Measurements from ENCODE around the gene PDE2A.

PDE2A gene

GRCh38 chr11:72576243-72576595 lies 98.0 kb downstream of the PDE2A start:
- H2AFZ ChIP-seq (ENCODE audit: low read depth, low read length): no peak overlapping the region
- H3K27me3 ChIP-seq (ENCODE audit: insufficient read depth, low read length, poor library complexity): peaks cover 22% of the 10 kb centered on the region
- H3K9ac ChIP-seq (ENCODE audit: low read depth, low read length): no peak overlapping the region
- TF ChIP-seq EZH2 (IDR thresholded peaks at IDR 0.05; ENCODE audit: borderline replicate concordance, low read depth, low read length, severe bottlenecking) (no peak), CTCF (IDR thresholded peaks at IDR 0.05; ENCODE audit: borderline replicate concordance, extremely low read depth, low read length, poor library complexity, severe bottlenecking) (no peak)
- no peaks in the 10 kb centered on the region for H3K79me2 ChIP-seq (ENCODE audit: insufficient read depth, low read length)
- H3K27ac ChIP-seq (ENCODE audit: low read length): no peak overlapping the region
- no peaks in the 10 kb centered on the region for H3K9me3 ChIP-seq (ENCODE audit: insufficient read depth, low read length, severe bottlenecking)
- H3K4me3 ChIP-seq (ENCODE audit: low read depth in 1 of 2, low read length in 2 of 2): no peak overlapping the region
- peaks cover 10% of the 10 kb centered on the region for H4K20me1 ChIP-seq (ENCODE audit: insufficient read depth, low read length)
- H3K36me3 ChIP-seq (ENCODE audit: insufficient read depth, low read length): no peaks in the 10 kb centered on the region
- DNase-seq (no peak), ATAC-seq (ENCODE audit: insufficient read depth, low read depth) (no peak)
- H3K4me1 ChIP-seq (ENCODE audit: insufficient read depth, low read length): no peaks in the 10 kb centered on the region
- no peak overlapping the region for H3K4me2 ChIP-seq (ENCODE audit: insufficient read depth, low read length)

DNA sequence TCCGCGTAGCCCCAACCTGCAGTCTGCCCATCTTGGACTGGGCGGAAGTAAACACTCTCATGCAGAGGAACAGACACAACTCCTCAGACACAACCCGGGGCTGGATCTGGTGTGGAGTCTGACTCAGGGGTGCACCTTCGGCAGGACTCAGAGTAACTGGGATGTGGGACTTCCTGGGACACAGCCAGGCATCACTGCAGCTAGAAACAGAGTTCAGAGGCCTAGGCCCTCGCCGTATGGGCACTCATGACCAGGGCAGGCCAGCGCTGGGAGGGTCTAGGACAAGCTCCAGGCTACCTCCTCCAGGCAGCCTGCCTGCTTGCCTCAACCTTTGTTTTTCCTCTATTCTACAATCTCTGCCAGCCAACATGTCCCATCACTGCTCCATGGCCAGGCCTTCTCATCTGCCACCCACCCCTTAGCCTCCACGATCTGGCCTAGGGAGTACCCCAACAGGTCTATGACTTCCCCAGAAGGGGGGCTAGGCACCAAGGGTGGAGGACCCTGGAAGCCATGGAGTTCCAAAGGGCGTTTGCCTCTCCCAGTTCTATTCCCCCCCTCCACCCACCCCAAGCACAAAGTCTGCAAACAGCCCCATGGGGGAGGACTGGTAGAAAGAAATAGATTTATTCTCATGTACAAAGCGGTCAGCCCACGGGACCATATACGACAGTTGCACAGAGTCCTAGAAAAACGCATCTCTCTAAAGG lies 98.5 kb downstream of the PDE2A start:
- Histone ChIP-seq H4K20me1 (ENCODE audit: insufficient read depth, low read length) (peaks cover 11% of the 10 kb centered on the region), H2AFZ (ENCODE audit: low read depth, low read length) (no peak overlapping the region), H3K4me1 (ENCODE audit: insufficient read depth, low read length) (no peaks in the 10 kb centered on the region), H3K27ac (ENCODE audit: low read length) (no peak overlapping the region), H3K4me2 (ENCODE audit: insufficient read depth, low read length) (no peak overlapping the region), H3K4me3 (ENCODE audit: low read depth in 1 of 2, low read length in 2 of 2) (no peak overlapping the region), H3K79me2 (ENCODE audit: insufficient read depth, low read length) (no peaks in the 10 kb centered on the region), H3K9me3 (ENCODE audit: insufficient read depth, low read length, severe bottlenecking) (no peaks in the 10 kb centered on the region), H3K27me3 (ENCODE audit: insufficient read depth, low read length, poor library complexity) (peaks cover 24% of the 10 kb centered on the region), H3K36me3 (ENCODE audit: insufficient read depth, low read length) (no peaks in the 10 kb centered on the region), H3K9ac (ENCODE audit: low read depth, low read length) (no peak overlapping the region)
- no peak for TF ChIP-seq EZH2 (IDR thresholded peaks at IDR 0.05; ENCODE audit: borderline replicate concordance, low read depth, low read length, severe bottlenecking)
- TF ChIP-seq CTCF (IDR thresholded peaks at IDR 0.05; ENCODE audit: borderline replicate concordance, extremely low read depth, low read length, poor library complexity, severe bottlenecking): no peak
- ATAC-seq (ENCODE audit: insufficient read depth, low read depth): no peak
- DNase-seq: no peak

DNA sequence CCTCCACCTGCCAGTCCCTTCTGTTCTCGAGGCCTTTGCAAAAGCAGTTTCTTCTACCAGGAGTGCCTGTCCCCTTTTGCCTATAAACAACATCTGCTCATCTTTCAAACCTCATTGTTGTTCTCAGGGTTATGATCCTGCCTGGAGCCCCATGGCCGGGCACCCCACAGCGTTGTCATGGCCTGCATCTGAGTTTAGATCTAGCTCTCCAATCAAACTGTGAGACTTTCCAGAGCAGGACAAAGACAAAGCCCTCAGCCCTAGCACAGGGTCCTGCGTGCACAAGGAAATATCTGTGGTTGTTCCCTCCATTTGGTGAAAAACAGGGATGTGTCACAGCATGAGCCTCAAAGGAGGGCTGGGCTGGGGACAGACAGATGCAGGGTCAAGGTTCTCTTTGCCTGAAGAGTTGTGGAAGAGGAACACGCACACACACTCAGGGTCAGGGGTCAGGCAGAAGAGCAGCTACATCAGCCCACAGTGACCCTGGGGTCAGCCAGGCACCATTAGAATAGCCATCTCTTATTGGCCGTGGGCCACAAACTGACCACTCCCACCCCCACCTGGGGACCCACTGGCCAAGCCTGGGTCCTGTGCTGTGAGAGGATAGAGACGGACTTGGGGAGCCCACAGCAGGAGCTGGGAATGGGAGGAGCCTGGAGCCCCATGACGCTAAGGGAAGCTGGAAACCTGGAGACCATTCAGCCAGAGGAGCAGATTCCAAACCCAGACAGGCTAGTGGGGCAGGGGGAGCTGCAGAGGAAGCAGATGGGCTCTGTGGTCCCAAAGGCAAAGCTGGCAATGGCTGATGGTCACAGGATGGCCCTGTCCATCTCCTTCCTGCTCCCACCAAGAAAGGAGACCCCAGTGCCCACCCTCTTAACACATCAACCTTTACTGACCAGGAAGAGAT lies 99.4 kb downstream of the PDE2A start:
- peaks cover 23% of the 10 kb centered on the region for H3K27me3 ChIP-seq (ENCODE audit: insufficient read depth, low read length, poor library complexity)
- H3K27ac ChIP-seq (ENCODE audit: low read length): no peak overlapping the region
- no peak for ATAC-seq (ENCODE audit: insufficient read depth, low read depth)
- no peak for DNase-seq
- H4K20me1 ChIP-seq (ENCODE audit: insufficient read depth, low read length): peaks cover 11% of the 10 kb centered on the region
- H2AFZ ChIP-seq (ENCODE audit: low read depth, low read length): no peak overlapping the region
- no peak for TF ChIP-seq EZH2 (IDR thresholded peaks at IDR 0.05; ENCODE audit: borderline replicate concordance, low read depth, low read length, severe bottlenecking)
- no peak for TF ChIP-seq CTCF (IDR thresholded peaks at IDR 0.05; ENCODE audit: borderline replicate concordance, extremely low read depth, low read length, poor library complexity, severe bottlenecking)
- H3K79me2 ChIP-seq (ENCODE audit: insufficient read depth, low read length): no peaks in the 10 kb centered on the region
- no peak overlapping the region for H3K4me2 ChIP-seq (ENCODE audit: insufficient read depth, low read length)
- no peaks in the 10 kb centered on the region for H3K9me3 ChIP-seq (ENCODE audit: insufficient read depth, low read length, severe bottlenecking)
- H3K9ac ChIP-seq (ENCODE audit: low read depth, low read length): no peak overlapping the region
- no peaks in the 10 kb centered on the region for H3K4me1 ChIP-seq (ENCODE audit: insufficient read depth, low read length)
- no peak overlapping the region for H3K4me3 ChIP-seq (ENCODE audit: low read depth in 1 of 2, low read length in 2 of 2)
- no peaks in the 10 kb centered on the region for H3K36me3 ChIP-seq (ENCODE audit: insufficient read depth, low read length)
